H1 (cell line): Measurements from ENCODE around the gene CATSPERD. TPM values are rescaled to one million over a fixed set of nuclear protein-coding genes. Genes with fewer than 3 reads are reported as not detected.

Experiments used
- CEBPB ChIP-seq: IDR thresholded peaks from 2 replicates; pipeline ENCODE4 v1.6.1; 2012; ENCODE audit warnings: low read depth, low read length
- CHD2 ChIP-seq: IDR thresholded peaks from 2 replicates; pipeline ENCODE4 v1.6.1; 2012; ENCODE audit warnings: low read length, improper control_type of control experiment
- SP2 ChIP-seq: IDR thresholded peaks from 2 replicates; pipeline ENCODE4 v1.6.1; 2012; ENCODE audit warnings: mild to moderate bottlenecking, low read length, inconsistent platforms
- YY1 ChIP-seq: IDR thresholded peaks from 2 replicates; pipeline ENCODE4 v1.6.1; 2011; ENCODE audit warnings: low read depth, mild to moderate bottlenecking, low read length
- polyA plus RNA-seq, 7 experiments: library from polyadenylated mRNA; depleted of rRNA in 3 of 7; stranded (reverse) in 5 of 7; unstranded in 2 of 7; fragments of >200 nt in 5 of 7; fragments of 200-250 nt in 2 of 7; gene quantifications; 1 replicate in 5 of 7; 2 replicates in 1 of 7; 4 replicates in 1 of 7; pipeline versions ENCODE4 v1.2.1 to v1.2.3, GENCODE V29; 2011 to 2013; ENCODE audit warnings: missing spikeins in 2 of 7, mixed read lengths in 2 of 7
- total RNA-seq: library from RNA; stranded (reverse); fragmentation: NEBNext Ultra II Directional; extraction: Animal tissue kit (Norgen Biotek cat#: 25700); gene quantifications from 2 replicates; pipeline ENCODE4 v1.2.1, GENCODE V29; 2021

CATSPERD gene
- total and polyA plus RNA-seq, 2 of the 8 experiments (the other 6 are each of a cell fraction or from before 2014, with no cell fraction given): 0.12 TPM; not detected in 1

- TF ChIP-seq CEBPB (no peak), SP2 (no peak), CHD2 (no peak), YY1 (no peak)
These were observed 42.9 kb upstream of the CATSPERD start (continued) for GRCh38 chr19:5677580-5677979.
